GM18870 (cell line): Measurements from ENCODE around the gene NUP205.
"Not testable (repeated sequence)": the region's sequence is repeated elsewhere in the genome, so short reads cannot be mapped to it uniquely, and the experiment has no call there.

Source experiments
- ATAC-seq: cut with Tn5 transposase; IDR thresholded peaks from one replicate; pipeline ENCODE4 v1.9.1; 2021; ENCODE audit warnings: moderate library complexity; ENCODE audit not compliant: unreplicated experiment

Gene NUP205

DNA sequence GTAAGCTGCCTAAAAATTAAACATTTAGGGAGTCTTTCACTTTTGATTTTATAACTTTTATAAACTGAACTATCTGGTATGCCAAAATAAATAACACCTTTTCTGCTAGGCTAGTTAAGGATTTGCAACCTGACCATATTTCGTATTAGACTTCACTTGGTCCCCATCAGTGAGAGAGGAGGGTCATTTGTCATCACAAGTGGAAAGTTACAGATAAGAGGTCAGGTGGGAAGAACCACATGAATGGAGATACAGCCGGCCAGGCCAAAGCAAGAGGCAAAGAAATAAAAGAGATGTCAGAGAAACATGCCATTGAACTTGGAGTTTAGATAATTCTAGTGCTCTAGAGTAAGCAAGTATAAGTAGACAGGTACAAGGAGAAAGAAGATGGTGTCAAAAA, 60.1 kb downstream of the NUP205 start:
- no peak for ATAC-seq

GRCh38 chr7:135618510-135618909, 60.8 kb downstream of the NUP205 start:
- no peak for ATAC-seq

DNA sequence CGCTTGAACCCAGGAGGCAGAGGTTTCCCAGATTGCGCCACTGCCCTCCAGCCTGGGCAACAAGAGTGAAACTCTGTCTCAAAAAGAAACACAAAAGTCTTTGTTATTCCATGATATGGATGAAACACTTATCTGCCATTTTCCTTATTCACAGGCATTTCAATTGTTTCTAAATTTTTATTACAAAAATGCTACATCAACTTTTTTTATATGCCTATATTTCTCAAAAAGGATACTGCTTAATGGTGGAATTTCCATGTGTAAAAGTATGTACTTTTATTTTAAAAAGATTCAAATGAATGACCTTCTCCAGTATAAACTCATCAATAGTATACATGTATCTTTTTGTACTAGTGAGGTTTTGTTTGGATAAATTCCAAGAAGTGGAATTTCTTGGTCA, 62.7 kb downstream of the NUP205 start:
- no peak for ATAC-seq

GRCh38 chr7:135620980-135621850, 63.5 kb downstream of the NUP205 start:
- ATAC-seq = no peak

GRCh38 chr7:135634191-135634878, 76.6 kb downstream of the NUP205 start:
- no peak for ATAC-seq

DNA sequence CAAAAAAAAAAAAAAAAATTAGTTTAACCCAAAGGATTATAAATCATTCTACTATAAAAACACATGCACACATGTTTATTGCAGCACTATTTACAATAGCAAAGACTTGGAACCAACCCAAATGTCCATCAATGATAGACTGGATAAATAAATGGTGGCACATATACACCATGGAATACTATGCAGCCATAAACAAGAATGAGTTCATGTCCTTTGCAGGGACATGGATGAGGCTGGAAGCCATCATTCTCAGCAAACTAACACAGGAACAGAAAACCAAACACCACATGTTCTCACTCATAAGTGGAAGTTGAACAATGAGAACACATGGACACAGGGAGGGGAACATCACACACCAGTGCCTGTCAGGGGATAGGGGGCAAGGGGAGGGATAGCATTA, 82.0 kb downstream of the NUP205 start:
- ATAC-seq = not testable (repeated sequence)

- no peak for ATAC-seq
Observed at GRCh38 chr7:135644154-135644553, 86.4 kb downstream of the NUP205 start.

GRCh38 chr7:135644729-135645128, 87.0 kb downstream of the NUP205 start:
- ATAC-seq = no peak

- ATAC-seq = no peak
Observed at GRCh38 chr7:135645296-135645904, 87.7 kb downstream of the NUP205 start.

- ATAC-seq = no peak
Observed at GRCh38 chr7:135647755-135648154, 90.0 kb downstream of the NUP205 start.

DNA sequence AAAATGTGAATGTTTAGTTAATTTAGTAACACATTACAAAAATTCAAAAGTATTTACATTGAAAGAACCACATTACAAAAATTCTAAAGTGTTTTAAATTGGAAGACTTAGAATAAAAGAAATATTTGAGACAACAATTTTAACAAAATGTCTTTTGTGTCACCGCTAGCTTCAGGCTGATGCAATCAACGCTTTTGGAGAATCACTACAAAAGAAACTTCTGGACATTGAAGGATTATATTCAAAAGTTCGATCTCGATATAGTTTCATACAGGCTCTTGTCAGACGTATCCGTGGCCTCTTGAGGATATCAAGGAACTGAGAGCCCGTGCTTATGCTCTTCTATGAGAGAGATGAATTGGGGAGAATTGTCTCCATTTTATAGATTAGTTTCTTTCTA, 90.5 kb downstream of the NUP205 start:
- ATAC-seq = no peak

- no peak for ATAC-seq
Observed at GRCh38 chr7:135650831-135651573, 93.3 kb downstream of the NUP205 start.

DNA sequence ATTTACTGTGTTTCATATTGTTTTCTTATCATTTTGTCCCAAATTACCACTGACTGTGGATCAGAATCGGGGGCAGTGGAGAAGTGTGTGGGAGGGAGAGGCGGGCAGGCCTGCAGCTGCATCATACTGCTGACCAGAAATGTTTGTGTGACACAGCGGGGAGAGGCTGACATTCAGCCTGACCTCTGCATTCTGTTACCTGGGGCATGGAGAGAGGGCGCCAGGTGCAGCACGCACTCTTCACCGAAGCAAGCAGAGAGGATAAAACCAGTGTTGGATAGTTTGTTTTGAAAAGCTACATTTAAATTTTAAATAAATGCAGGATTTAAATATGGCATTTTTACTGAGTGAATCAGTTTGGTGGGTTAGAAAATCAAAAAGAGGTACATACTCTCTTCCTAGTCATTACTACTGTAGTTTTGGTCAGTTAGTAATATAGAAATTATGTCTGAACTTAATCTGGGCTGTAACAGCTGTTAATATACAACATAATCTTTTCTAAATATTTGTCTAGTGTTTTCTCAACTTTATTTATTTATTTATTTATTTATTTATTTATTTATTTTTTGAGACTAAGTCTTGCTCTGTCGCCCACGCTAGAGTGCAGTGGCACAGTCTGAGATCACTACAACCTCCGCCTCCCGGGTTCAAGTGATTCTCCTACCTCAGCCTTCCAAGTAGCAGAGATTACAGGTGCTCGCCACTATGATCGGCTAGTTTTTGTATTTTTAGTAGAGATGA, 95.8 kb downstream of the NUP205 start:
- no peak for ATAC-seq

GRCh38 chr7:135658564-135658963, 100.8 kb downstream of the NUP205 start:
- no peak for ATAC-seq

- no peak for ATAC-seq
Observed at GRCh38 chr7:135659159-135659846, 101.6 kb downstream of the NUP205 start.

- ATAC-seq = no peak
Observed at GRCh38 chr7:135661311-135662122, 103.8 kb downstream of the NUP205 start.

DNA sequence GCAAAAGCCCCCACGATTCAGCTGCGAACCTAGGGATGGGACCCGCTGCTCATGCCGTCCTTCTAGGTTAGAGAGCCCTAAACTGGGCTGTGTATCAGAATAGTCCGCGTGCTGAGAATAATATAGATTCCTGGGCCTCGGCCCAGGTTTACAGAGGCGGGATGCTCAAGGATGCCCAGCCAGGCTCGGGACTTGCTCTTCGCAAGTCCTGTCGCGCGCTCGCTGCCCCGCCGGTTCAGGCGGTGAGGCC, 104.3 kb downstream of the NUP205 start:
- ATAC-seq = no peak

DNA sequence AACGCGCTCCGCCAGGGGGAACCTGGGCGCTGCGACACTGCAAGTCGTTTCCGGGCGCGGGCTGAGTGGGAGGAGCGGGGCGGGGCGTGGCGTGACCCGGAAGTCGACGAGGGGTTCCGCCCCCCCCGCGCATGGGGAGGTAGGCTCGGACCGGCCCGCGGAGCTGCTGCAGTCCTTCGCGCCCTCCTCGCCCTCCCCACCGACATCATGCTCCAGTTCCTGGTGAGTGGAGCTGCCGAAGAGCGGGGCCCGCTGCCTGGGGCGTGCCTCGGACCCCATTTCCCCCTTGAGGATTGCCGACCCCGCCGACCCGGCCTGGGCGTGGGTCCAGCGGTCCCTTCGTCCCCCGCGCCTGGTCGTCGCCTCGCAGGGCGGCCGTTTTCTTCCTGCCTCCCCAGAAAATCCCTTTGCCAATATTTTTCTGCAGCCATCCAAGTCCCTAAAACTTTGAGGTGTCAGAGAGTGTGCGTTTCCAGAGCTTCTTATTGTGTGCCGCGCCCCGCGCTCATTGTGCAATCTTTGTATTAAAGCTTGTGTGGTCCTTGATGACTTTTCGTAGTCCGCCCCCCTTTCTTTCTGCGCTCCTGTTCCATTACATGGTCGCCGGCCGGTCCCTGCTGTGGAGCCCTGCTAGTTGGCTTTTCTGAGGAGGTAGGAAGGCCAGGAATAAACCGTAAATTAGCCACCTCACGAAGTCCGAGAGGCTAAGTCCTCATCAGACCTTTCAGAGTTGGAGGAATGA, 104.8 kb downstream of the NUP205 start, which contains the start of gene STMP1:
STMP1 (plus strand) TSS at position 142 of the 742 bp plus-strand sequence.
- peak; percentile 77 for ATAC-seq
